Uterus (tissue), 2 donors: ENCODE measurements around the gene IREB2.

Source experiments
- POLR2A ChIP-seq, 2 donors: fragments of 450-650 bp; IDR thresholded peaks; one replicate each; pipeline ENCODE4 v1.6.1; 2016; ENCODE audit warnings: antibody characterized with exemption in 2 of 2, mild to moderate bottlenecking in 1 of 2, moderate library complexity in 1 of 2
- TF ChIP-seq, protein P1 (sequence below), 4 experiments: fragments of 200-600 bp in 2 of 4; fragments of 450-650 bp in 2 of 4; sonication (generic) in 2 of 4; IDR thresholded peaks; one replicate each; pipeline ENCODE4 v1.5.1; 2016 to 2019; ENCODE audit warnings: antibody characterized with exemption in 4 of 4, mild to moderate bottlenecking in 2 of 4, moderate library complexity in 1 of 4

DNA sequence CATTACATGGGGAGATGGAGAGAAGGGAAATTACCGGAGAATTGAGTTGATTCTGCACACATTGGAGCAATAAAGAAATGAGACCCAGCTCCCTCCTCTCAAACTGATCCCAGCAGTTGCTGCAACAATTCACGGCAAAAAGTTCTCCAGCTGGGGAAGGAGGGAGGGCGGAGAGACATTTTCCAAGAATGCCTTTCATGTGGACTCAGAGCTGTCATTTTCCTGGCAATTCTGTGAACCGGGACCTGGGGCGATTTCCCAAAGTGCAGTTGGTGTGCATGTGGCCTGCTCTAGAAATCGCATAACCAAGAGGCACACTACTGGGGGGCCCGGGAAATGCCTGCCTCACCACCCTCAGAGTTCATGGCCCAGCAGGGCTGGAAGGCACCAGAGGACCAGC is 48.7 kb upstream of the IREB2 start:
- TF ChIP-seq, protein P1, sequence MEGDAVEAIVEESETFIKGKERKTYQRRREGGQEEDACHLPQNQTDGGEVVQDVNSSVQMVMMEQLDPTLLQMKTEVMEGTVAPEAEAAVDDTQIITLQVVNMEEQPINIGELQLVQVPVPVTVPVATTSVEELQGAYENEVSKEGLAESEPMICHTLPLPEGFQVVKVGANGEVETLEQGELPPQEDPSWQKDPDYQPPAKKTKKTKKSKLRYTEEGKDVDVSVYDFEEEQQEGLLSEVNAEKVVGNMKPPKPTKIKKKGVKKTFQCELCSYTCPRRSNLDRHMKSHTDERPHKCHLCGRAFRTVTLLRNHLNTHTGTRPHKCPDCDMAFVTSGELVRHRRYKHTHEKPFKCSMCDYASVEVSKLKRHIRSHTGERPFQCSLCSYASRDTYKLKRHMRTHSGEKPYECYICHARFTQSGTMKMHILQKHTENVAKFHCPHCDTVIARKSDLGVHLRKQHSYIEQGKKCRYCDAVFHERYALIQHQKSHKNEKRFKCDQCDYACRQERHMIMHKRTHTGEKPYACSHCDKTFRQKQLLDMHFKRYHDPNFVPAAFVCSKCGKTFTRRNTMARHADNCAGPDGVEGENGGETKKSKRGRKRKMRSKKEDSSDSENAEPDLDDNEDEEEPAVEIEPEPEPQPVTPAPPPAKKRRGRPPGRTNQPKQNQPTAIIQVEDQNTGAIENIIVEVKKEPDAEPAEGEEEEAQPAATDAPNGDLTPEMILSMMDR (IDR thresholded peaks at IDR 0.05): no peak
- TF ChIP-seq POLR2A (IDR thresholded peaks at IDR 0.05): no peak
